HCT116 (cell line): ENCODE results near the gene U2AF1L4. TPM values are rescaled to one million over a fixed set of nuclear protein-coding genes. Genes with fewer than 3 reads are reported as not detected.
A peak's percentile ranks its signal among the peaks of the same experiment; 100 is the strongest.

Experiments used
- ATAC-seq: fragments of 200-7000 bp; cut with Tn5 transposase; 2 replicates; pipeline ENCODE4 v1.9.1; 2020; ENCODE audit warnings: mild to moderate bottlenecking, moderate library complexity
- BruUV-seq: library from RNA; stranded (reverse); fragments of 400-500 nt; replicated peaks from 2 replicates; lab custom pipeline; 2021; lab: Mats Ljungman, UMichigan
- CTCF ChIA-PET: fragments of 300-600 bp; sonication (Branson Sonifier 250); formaldehyde crosslinking; loops from one replicate; lab custom pipeline; 2021; ENCODE audit warnings: antibody characterized with exemption; lab: Charles Lee
- POLR2A ChIA-PET: fragments of 300-600, 350-600 bp; sonication (Branson Sonifier 250); formaldehyde crosslinking; loops from one replicate; lab custom pipeline; 2021; ENCODE audit warnings: antibody characterized with exemption; lab: Charles Lee
- RAD21 ChIA-PET, 2 experiments: fragments of 300-600 bp; sonication (Branson Sonifier 250); formaldehyde crosslinking; loops; one replicate each; lab custom pipeline; 2023; ENCODE audit warnings: low total read pairs in 2 of 2; ENCODE audit not compliant: uncharacterized antibody in 2 of 2, unreplicated experiment in 2 of 2, low non-redundant PET in 1 of 2; lab: Charles Lee
- DNase-seq: peaks from one replicate; pipeline ENCODE4 v3.0.0-alpha.2; 2010; ENCODE audit warnings: low read depth, low spot score
- H2AFZ ChIP-seq: fragments of 200-600 bp; shearing (Covaris generic), sonication (generic); 2 replicates; pipeline ENCODE4 v1.6.1; 2017; ENCODE audit warnings: low read depth, mixed run types, mixed read lengths, antibody characterized with exemption, low read length; ENCODE audit not compliant: poor library complexity, severe bottlenecking
- H3K27ac ChIP-seq: 2 replicates; pipeline ENCODE4 v1.5.1; 2012; ENCODE audit warnings: low read depth, low read length
- H3K27me3 ChIP-seq: fragments of 200-600 bp; sonication (generic); 2 replicates; pipeline ENCODE4 v1.6.1; 2016; ENCODE audit warnings: mixed run types, low read length, mixed read lengths; ENCODE audit not compliant: insufficient read depth
- H3K36me3 ChIP-seq, 2 experiments: fragments of 200-500 bp in 1 of 2; fragments of 200-600 bp in 1 of 2; sonication (Bioruptor generic) in 1 of 2; sonication (generic) in 1 of 2; 2 replicates each; pipeline versions ENCODE4 v1.5.1 to v1.6.1; 2014 to 2016; ENCODE audit warnings: low read length in 2 of 2, inconsistent platforms in 1 of 2, mixed read lengths in 1 of 2, mixed run types in 1 of 2; ENCODE audit not compliant: insufficient read depth in 2 of 2, control insufficient read depth in 1 of 2
- H3K4me1 ChIP-seq, 2 experiments: fragments of 200-600 bp in 1 of 2; sonication (generic) in 1 of 2; 2 replicates each; pipeline versions ENCODE4 v1.5.1 to v1.6.1; 2012 to 2017; ENCODE audit warnings: low read length in 2 of 2, inconsistent platforms in 1 of 2, mild to moderate bottlenecking in 1 of 2, mixed read lengths in 1 of 2, mixed run types in 1 of 2, moderate library complexity in 1 of 2; ENCODE audit not compliant: insufficient read depth in 2 of 2, control insufficient read depth in 1 of 2
- H3K4me2 ChIP-seq: fragments of 200-600 bp; sonication (generic); 2 replicates; pipeline ENCODE4 v1.6.1; 2017; ENCODE audit warnings: mixed run types, low read length, mixed read lengths
- H3K4me3 ChIP-seq, 2 experiments: fragments of 200-600 bp in 1 of 2; sonication (generic) in 1 of 2; replicated peaks in 1 of 2; 2 replicates each; pipeline ENCODE4 v1.5.1; 2011 to 2016; ENCODE audit warnings: low read length in 2 of 2, control low read depth in 1 of 2, low read depth in 1 of 2, mild to moderate bottlenecking in 1 of 2, mixed read lengths in 1 of 2, mixed run types in 1 of 2
- H3K79me2 ChIP-seq: fragments of 200-600 bp; sonication (generic); 2 replicates; pipeline ENCODE4 v1.6.1; 2017; ENCODE audit warnings: mild to moderate bottlenecking, mixed run types, low read length, moderate library complexity, mixed read lengths; ENCODE audit not compliant: insufficient read depth
- H3K9ac ChIP-seq: fragments of 200-600 bp; sonication (generic); 2 replicates; pipeline ENCODE4 v1.6.1; 2016; ENCODE audit warnings: low read length, mixed read lengths
- H3K9me2 ChIP-seq: fragments of 200-600 bp; sonication (generic), shearing (Covaris generic); 2 replicates; pipeline ENCODE4 v1.6.1; 2017; ENCODE audit warnings: mixed run types, mild to moderate bottlenecking, moderate library complexity; ENCODE audit not compliant: insufficient read depth
- H3K9me3 ChIP-seq, 2 experiments: fragments of 200-500 bp in 1 of 2; fragments of 200-600 bp in 1 of 2; sonication (Bioruptor generic) in 1 of 2; sonication (generic) in 1 of 2; 2 replicates each; pipeline ENCODE4 v1.6.1; 2014 to 2017; ENCODE audit warnings: low read length in 2 of 2, mixed read lengths in 2 of 2, inconsistent platforms in 1 of 2, low read depth in 1 of 2, mild to moderate bottlenecking in 1 of 2, mixed run types in 1 of 2, moderate library complexity in 1 of 2; ENCODE audit not compliant: control insufficient read depth in 1 of 2, insufficient read depth in 1 of 2
- H4K20me1 ChIP-seq: fragments of 200-600 bp; sonication (generic), shearing (Covaris generic); 2 replicates; pipeline ENCODE4 v1.6.1; 2017; ENCODE audit warnings: mixed run types, mild to moderate bottlenecking, moderate library complexity; ENCODE audit not compliant: insufficient read depth
- EGR1 ChIP-seq: IDR thresholded peaks from 2 replicates; pipeline ENCODE4 v1.6.1; 2012; ENCODE audit warnings: low read depth
- EZH2 ChIP-seq: fragments of 200-600 bp; sonication (generic); IDR thresholded peaks from 2 replicates; pipeline ENCODE4 v1.6.1; 2017; ENCODE audit warnings: antibody characterized with exemption, mixed run types
- EZH2phosphoT487 ChIP-seq: fragments of 200-600 bp; IDR thresholded peaks from 2 replicates; pipeline ENCODE4 v1.6.1; 2018; ENCODE audit warnings: antibody characterized with exemption, borderline replicate concordance
- POLR2AphosphoS5 ChIP-seq: IDR thresholded peaks from 2 replicates; pipeline ENCODE4 v1.6.1; 2011; ENCODE audit warnings: mild to moderate bottlenecking, low read depth, low read length, moderate library complexity
- RAD21 ChIP-seq: IDR thresholded peaks from 2 replicates; pipeline ENCODE4 v1.6.1; 2012; ENCODE audit warnings: low read depth, mild to moderate bottlenecking
- SP1 ChIP-seq: IDR thresholded peaks from 2 replicates; pipeline ENCODE4 v1.6.1; 2012; ENCODE audit warnings: low read depth
- ZFX ChIP-seq: fragments of 450-650 bp; IDR thresholded peaks from 2 replicates; pipeline ENCODE4 v1.6.1; 2017
- intact Hi-C: fragments of 100-400 bp; cut with micrococcal nuclease; formaldehyde crosslinking; loops from 2 replicates; pipeline ENCODE4 v1.10.0; 2022
- total RNA-seq: library from RNA; stranded (reverse); gene quantifications from one replicate; pipeline ENCODE4 v1.2.1, GENCODE V29; 2021; ENCODE audit not compliant: unreplicated experiment
- TF ChIP-seq, protein P1 (sequence below), 3 experiments: fragments of 200-600 bp in 1 of 3; sonication (generic) in 1 of 3; IDR thresholded peaks in 2 of 3; conservative IDR thresholded peaks in 1 of 3; 2 replicates each; pipeline ENCODE4 v1.5.1; 2012 to 2017; ENCODE audit warnings: low read depth in 2 of 3, low read length in 2 of 3, antibody characterized with exemption in 1 of 3, borderline replicate concordance in 1 of 3, control low read depth in 1 of 3, mild to moderate bottlenecking in 1 of 3, mixed read lengths in 1 of 3, mixed run types in 1 of 3, moderate library complexity in 1 of 3; ENCODE audit not compliant: insufficient read depth in 1 of 3

Gene U2AF1L4
- total RNA-seq, 1 experiment from 2014 or later, result 15.6 TPM

- intact Hi-C loops, result no loop called here
- BruUV-seq, result no TSS peak
- CTCF ChIA-PET, result no interaction called here
These were observed 25.1 kb downstream of the U2AF1L4 start for GRCh38 chr19:35720163-35720524.

GRCh38 chr19:35719402-35720162 lies 25.6 kb downstream of the U2AF1L4 start:
- BruUV-seq, result no TSS peak
- Histone ChIP-seq H4K20me1 (no peaks in the 10 kb centered on the region), H3K9me3 (no peaks in the 10 kb centered on the region), H3K36me3 (peaks cover 31 to 35% of the 10 kb centered on the region in 2 experiments; a peak in 3 of 4 replicates), H3K4me3 (peak overlapping the region; percentile 86 to 89), H3K27me3 (no peaks in the 10 kb centered on the region), H3K9ac (no peak overlapping the region), H3K4me2 (peak overlapping the region; percentile 86), H2AFZ (no peak overlapping the region), H3K4me1 (peaks cover 16 to 31% of the 10 kb centered on the region in 2 experiments), H3K27ac (peak overlapping the region; percentile 85; the same call in 1 of the 2 replicates), H3K9me2 (no peaks in the 10 kb centered on the region), H3K79me2 (peaks cover 40% of the 10 kb centered on the region)
- ChIA-PET POLR2A (interaction anchor here (1.7 kb wide), 1 partner anchor 29 kb away, joined by 3 read pairs; the partner anchor contains the start of gene LIN37), RAD21 (no interaction called here), CTCF (interaction anchor here (1.3 kb wide), 1 partner anchor 211 kb away, joined by 4 read pairs; no protein-coding TSS in a partner anchor)
- intact Hi-C loops, result loop anchor here (10.0 kb wide), 1 partner anchor 365 kb away; the partner anchor contains the start of gene FFAR3
- ATAC-seq, result no peak
- no peak for TF ChIP-seq EGR1
- TF ChIP-seq, protein P1, sequence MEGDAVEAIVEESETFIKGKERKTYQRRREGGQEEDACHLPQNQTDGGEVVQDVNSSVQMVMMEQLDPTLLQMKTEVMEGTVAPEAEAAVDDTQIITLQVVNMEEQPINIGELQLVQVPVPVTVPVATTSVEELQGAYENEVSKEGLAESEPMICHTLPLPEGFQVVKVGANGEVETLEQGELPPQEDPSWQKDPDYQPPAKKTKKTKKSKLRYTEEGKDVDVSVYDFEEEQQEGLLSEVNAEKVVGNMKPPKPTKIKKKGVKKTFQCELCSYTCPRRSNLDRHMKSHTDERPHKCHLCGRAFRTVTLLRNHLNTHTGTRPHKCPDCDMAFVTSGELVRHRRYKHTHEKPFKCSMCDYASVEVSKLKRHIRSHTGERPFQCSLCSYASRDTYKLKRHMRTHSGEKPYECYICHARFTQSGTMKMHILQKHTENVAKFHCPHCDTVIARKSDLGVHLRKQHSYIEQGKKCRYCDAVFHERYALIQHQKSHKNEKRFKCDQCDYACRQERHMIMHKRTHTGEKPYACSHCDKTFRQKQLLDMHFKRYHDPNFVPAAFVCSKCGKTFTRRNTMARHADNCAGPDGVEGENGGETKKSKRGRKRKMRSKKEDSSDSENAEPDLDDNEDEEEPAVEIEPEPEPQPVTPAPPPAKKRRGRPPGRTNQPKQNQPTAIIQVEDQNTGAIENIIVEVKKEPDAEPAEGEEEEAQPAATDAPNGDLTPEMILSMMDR (IDR thresholded peaks at IDR 0.05 in 2 of 3, conservative IDR thresholded peaks at IDR 0.05 in 1 of 3; ENCODE audit: borderline replicate concordance in 1 of 3, insufficient read depth in 1 of 3, low read depth in 2 of 3, low read length in 2 of 3), result no peak
- TF ChIP-seq EZH2, result no peak
- TF ChIP-seq POLR2AphosphoS5, result no peak
- no peak for DNase-seq

More at GRCh38 chr19:35720163-35720524, 25.1 kb downstream of the U2AF1L4 start:
- TF ChIP-seq RAD21 (no peak), ZFX (no peak), SP1 (no peak), EZH2phosphoT487 (no peak)
- no peak overlapping the region for H3K27ac ChIP-seq
- no peak overlapping the region for H3K9ac ChIP-seq
- POLR2A ChIA-PET, result interaction anchor here (1.7 kb wide), 1 partner anchor 28 kb away, joined by 3 read pairs; the partner anchor contains the start of gene LIN37
- no peak overlapping the region for H3K4me2 ChIP-seq
- peaks cover 16 to 28% of the 10 kb centered on the region in 2 experiments for H3K4me1 ChIP-seq
- RAD21 ChIA-PET, result no interaction called here
- no peak for DNase-seq
- peaks cover 40% of the 10 kb centered on the region for H3K79me2 ChIP-seq
- no peaks in the 10 kb centered on the region for H3K9me2 ChIP-seq
- H3K27me3 ChIP-seq, result no peaks in the 10 kb centered on the region
- no peak overlapping the region for H2AFZ ChIP-seq
- peaks cover 37 to 39% of the 10 kb centered on the region in 2 experiments; a peak in 3 of 4 replicates for H3K36me3 ChIP-seq
- no peaks in the 10 kb centered on the region for H3K9me3 ChIP-seq
- no peak overlapping the region for H3K4me3 ChIP-seq
- no peak for ATAC-seq
- H4K20me1 ChIP-seq, result no peaks in the 10 kb centered on the region
